Retinal pigment epithelial cell (primary cell): Measurements from ENCODE around the gene MGMT.

Experiments used
- DNase-seq: peaks from one replicate; pipeline ENCODE4 v3.0.0-alpha.2; 2010; ENCODE audit warnings: low read depth
- H3K4me3 ChIP-seq: 2 replicates; pipeline ENCODE4 v1.5.1; 2011; ENCODE audit warnings: mild to moderate bottlenecking, low read length, control low read depth, moderate library complexity
- CTCF ChIP-seq: conservative IDR thresholded peaks from 2 replicates; pipeline ENCODE4 v1.5.1; 2011; ENCODE audit warnings: low read depth, low read length, control low read depth, inconsistent platforms

Gene MGMT

GRCh38 chr10:129807211-129807610 lies 340.2 kb downstream of the MGMT start:
- no peak for TF ChIP-seq CTCF
- no peak overlapping the region for H3K4me3 ChIP-seq
- no peak for DNase-seq

GRCh38 chr10:129808092-129808983 lies 341.3 kb downstream of the MGMT start:
- no peak for DNase-seq
- H3K4me3 ChIP-seq, result no peak overlapping the region
- no peak for TF ChIP-seq CTCF

- no peak for TF ChIP-seq CTCF
- no peak overlapping the region for H3K4me3 ChIP-seq
- no peak for DNase-seq
Observed at GRCh38 chr10:129809431-129809830, 342.4 kb downstream of the MGMT start.

- no peak overlapping the region for H3K4me3 ChIP-seq
- no peak for TF ChIP-seq CTCF
- DNase-seq, result no peak
Observed at GRCh38 chr10:129809841-129810240, 342.8 kb downstream of the MGMT start.

- no peak overlapping the region for H3K4me3 ChIP-seq
- no peak for TF ChIP-seq CTCF
- DNase-seq, result no peak
Observed at GRCh38 chr10:129811208-129811607, 344.2 kb downstream of the MGMT start.

- no peak for TF ChIP-seq CTCF
- no peak for DNase-seq
- no peak overlapping the region for H3K4me3 ChIP-seq
Observed at GRCh38 chr10:129812398-129812797, 345.4 kb downstream of the MGMT start.
